Suppressor macrophage (primary cell): Measurements from ENCODE around the gene CNGA3.
"Not testable (repeated sequence)": the region's sequence is repeated elsewhere in the genome, so short reads cannot be mapped to it uniquely, and the experiment has no call there.

Experiments used
- DNase-seq, 4 experiments: peaks; one replicate each; pipeline ENCODE4 v3.0.0-alpha.2; 2020 to 2022

Gene CNGA3

DNA sequence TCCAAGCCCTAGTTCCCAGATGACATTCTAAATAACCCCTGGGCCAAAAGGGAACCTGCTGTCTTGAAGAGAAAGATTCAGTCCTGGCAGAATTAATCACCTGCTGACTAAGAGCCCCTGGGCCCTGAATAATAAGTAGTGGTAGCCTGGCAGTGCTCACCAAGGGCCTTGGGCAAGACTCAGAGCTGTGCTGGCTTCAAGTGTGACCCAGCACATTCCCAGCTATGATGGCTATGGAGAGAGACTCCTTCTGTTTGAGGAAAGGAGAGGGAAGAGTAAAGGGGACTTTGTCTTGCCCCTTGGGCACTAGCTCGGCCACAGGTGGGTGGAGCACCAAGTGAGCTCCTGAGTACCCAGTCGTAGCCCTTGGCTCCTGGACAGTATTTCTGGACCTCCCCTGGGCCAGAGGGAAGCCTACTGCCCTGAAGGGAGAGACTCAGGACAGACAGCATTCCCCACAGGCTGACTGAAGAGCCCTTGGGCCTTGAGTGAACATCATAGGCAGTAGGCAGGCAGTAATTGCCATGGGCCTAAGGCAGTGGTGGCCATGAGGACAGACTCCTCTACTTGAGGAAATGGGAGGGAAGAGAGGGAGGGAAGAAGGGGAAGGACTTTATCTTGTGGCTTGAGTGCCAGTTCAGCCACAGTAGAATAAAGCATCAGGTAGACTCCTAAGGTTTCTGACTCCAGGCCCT lies 58.4 kb downstream of the CNGA3 start:
- DNase-seq: no peak

DNA sequence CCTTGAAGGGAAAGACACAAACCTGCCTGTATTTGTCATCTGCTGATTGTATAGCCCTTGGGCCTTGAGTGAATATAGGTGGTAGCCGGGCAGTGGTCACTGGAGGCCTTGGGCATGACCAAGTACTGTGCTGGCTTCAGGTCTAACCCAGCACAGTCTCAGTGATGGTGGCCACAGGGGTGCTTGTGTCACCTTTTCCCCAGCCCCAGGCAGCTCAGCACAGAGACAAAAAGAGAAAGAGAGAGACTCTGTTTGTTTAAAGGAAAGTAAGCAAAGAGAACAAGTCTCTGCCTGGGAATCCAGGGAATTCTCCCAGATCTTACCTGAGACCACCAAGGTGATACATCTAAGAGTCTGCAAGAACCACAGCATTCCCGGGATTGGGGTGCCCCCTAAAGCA lies 59.0 kb downstream of the CNGA3 start:
- no peak for DNase-seq

DNA sequence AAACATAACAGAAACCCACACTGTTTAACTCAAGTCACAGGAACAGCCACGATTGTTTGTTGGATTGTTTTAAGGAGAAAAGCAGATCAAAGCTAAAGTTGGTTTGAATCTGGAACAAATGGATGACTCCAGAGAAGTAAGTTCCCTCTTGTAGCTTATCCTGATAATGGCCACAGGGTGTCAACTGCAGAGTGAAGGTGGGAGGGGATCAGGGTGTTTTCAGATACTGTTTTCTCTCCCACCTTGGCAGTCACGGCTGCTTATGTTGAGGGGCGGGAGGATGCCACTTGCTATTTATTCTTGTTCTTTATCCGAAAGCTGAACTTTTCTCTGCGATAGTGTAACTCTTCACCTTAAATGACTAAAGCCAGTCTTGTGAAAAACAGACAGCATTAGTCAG lies 61.9 kb downstream of the CNGA3 start:
- peak in 1 of 4 experiments; percentile 11 for DNase-seq

DNA sequence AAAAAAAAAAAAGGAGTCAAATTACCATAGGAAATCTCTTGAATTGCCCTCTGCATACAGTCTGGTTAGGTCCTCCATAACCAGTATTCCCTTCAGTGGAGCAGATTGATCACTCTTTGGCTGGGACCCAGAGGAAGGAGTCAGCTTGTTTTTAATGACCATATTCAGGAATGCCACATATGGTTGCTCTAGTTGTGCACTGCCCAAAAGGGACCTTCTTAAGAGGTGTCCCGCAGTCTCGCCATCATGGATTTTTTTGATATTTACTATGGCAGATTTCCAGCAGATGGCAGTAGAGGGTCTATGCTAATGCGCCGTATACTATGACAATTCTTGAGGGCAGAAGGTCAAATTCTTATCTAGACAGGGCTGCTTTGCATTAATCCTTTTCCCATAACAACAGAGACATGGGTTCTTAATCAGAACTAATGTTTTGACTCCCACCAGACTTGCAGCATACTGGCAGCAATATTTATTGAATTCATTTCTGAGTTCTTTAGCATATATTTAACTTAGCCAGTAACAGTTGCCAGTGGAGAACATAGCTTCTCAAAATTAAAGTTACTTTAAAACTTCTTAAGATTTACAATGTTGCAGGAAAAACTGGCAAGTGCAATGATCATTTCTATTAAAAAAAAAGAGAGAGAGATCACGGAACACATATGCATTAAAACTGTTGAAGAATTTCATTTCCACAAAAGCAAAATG lies 66.6 kb downstream of the CNGA3 start:
- peak; percentile 82 to 93 (median 88) for DNase-seq

DNA sequence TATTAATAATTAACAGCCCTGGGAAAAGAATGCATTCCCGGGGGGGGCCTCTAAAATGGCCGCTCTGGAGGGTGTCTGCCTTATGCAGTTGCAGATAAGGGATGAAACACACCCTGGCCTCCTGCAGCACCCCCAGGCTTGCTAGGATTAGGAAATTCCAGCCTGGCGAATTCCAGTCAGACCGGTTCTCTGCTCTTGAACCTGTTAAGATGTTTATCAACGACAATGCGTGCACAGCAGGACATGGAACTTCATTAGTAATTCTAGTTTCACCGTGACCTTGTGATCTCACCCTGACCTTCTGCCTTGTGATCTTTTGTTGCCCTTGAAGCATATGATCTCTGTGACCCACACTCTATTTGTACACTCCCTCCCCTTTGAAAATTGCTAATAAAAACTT lies 68.0 kb downstream of the CNGA3 start:
- DNase-seq: not testable (repeated sequence)

DNA sequence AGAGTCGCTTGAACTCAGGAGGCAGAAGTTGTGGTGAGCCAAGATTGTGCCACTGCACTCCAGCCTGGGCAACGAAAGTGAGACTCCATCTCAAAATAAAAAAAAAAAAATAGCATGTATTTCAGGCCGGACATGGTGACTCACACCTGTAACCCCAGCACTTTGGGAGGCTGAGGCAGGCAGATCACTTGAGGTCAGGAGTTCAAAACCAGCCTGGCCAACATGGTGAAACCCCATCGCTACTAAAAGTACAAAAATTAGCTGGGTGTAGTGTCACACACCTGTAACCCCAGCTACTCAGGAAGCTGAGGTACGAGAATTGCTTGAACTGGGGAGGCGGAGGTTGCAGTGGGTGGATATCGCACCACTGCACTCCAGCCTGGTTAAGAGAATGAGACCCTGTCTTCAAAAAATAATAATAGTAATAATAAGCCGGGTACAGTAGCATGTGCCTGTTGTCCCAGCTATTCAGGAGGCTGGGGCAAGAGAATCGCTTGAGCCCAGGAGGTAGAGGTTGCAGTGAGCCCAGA lies 69.5 kb downstream of the CNGA3 start:
- not testable (repeated sequence) for DNase-seq

DNA sequence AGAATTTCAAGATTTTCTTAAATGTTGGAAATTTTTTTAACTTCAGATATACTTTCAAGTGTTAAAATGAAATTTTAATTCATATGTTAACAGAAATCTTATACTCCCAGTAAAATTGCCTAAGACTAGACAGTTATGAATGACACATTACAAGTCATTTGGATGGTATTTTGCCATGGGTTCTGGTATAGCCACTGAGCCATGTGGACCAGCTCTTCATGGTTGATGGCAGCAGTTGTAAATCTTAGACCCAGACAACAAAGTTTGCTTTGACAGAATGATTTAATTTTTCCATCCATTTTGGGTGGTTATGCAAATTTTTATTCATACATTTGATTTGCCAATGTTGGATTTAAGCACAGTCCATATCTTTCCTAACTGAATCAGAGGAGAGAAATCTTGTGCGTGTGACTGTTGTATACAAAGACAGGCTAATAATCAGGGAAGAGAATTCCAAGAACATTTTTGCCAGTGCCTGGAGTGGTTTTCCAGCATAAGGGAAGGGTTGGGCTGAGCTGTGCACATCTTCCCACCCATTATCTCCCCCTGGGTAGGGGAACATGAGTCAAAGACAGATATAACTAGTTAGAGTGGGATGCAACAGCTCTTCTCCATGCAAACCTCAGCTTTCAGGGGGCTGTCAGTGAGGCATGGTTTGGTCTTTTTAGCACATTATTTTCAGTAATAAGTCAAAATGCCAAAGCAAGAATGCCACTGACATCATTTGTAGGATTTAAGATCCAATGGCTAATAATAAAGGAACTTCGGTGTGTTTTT lies 70.3 kb downstream of the CNGA3 start:
- DNase-seq: no peak

DNA sequence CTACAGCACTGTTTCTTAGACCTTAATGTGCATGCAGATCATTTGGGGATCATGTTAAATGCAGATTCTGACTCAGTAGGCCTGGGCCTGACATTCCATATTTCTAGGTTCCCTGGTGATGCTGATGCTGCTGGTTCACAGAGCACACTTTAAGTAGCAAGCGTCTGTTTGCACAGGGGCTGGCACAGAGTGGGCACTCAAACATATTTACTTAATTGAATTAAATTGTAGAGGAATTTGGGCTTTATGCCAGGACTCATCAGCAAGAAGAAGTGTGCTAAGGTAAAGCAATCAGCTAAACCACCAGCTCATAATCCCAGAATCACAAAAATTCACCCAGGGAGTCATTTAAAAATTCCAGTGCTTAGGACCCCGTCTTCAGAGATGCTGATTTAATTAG lies 73.3 kb downstream of the CNGA3 start:
- DNase-seq: no peak

DNA sequence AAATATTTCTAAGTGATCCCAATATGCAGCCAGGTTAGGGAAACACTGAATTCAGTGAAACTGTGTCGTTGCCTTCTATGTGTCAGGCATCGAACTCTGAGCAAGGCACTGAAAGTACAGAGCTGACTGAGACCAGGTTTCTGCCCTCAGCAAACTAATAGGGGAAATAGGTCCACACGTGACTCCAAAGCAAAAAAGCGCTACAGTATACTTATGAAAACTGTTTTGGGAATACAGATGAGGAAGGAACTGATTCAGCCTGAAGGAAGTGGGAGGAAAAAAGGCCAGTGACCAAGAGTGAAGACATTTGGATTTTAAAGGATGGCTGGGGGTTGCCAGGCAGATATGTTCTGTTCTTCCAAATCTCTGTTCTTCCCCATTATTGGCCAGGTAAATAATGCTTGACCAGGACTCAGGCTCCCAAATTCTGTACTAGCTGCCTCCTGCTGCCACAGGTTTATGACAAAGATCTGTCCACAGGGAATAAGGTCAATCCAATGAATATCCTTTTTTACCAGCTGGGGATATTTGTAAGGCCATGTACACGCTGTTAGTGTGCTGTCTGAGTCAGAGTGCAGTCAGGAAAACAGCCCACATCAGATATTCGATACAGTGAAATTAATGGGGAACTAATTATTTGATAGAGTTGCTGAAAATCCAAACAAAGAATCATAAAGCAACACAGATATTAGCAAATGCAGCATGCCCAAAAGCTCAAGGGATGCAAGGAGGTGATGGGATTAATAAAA lies 73.9 kb downstream of the CNGA3 start:
- peak in 3 of 4 experiments; percentile 7 to 72 (median 44) for DNase-seq

DNA sequence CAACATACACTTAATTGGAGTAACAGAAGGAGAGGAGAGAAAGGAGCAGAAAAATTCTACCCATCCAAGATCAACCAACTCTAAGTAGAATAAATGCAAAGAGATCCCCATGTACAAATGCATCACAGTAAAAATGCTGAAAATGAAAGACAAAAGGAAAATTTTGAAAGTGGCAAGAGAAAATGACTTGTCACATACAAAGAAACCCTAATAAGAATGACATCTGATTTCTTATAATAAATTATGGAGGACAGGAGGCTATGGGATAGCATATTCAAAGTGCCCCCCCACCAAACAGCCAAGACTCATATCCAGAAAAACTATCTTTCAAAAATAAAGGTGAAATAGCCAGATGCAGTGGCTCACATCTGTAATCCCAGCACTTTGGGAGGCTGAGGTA lies 76.2 kb downstream of the CNGA3 start:
- no peak for DNase-seq

DNA sequence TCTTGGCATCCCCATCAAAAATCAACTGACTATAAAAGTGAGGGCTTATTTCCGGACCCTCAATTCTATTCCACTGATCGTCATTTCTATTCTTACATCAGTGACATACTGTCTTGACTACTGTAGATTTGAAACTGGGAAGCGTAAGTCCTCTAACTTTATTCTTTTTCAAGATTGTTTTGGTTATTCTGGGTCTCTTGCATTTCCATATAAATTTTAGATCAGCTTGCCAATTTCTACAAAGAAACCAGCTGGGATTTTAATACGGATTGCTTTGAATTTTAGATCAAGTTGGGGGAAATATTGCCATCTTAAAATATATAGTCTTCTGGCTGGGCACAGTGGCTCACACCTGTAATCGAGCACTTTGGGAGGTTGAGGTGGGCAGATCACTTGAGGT lies 80.5 kb downstream of the CNGA3 start:
- DNase-seq: no peak

DNA sequence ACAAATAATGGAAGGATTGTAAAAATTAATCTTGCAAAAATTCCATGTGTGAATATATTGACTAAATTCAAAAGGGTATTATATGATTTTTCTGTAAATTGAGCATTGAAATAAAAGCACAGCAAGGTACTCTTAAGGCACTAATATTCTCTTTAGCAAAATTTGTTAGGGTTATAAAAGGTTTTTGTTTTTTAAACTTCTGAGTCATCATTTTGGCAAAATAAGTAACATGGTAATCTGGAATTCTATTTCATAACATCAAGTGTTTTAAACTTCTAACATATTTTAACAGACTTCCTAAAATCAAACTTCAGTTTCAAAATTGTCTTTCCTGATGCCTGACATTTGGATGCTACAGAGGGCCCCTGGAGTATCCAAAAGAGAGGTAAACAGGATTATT lies 85.9 kb downstream of the CNGA3 start:
- DNase-seq: no peak

DNA sequence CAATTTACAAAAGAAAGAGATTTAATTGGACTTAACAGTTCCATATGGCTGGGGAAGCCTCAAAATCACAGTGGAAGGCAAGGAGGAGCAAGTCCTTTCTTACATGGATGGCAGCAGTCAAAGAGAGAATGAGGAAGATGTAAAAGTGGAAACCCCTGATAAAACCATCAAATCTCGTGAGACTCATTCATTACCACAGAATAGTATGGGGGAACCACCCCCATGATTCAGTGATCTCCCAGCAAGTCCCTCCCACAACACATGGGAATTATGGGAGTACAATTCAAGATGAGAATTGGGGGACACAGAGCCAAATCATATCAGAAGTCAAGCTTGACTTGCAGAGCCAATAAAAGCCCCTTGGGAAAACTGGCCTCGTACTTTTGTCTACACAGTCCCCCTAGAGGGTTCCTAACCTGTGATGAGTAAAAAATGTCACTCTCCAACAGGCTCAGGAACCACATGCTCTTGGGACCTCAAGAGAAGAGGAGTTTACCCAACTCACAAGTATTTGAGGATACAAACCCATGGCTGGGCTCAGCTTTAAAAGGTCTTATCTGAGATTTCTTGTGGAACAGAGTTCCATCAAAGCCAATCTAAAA lies 87.2 kb downstream of the CNGA3 start:
- no peak for DNase-seq

DNA sequence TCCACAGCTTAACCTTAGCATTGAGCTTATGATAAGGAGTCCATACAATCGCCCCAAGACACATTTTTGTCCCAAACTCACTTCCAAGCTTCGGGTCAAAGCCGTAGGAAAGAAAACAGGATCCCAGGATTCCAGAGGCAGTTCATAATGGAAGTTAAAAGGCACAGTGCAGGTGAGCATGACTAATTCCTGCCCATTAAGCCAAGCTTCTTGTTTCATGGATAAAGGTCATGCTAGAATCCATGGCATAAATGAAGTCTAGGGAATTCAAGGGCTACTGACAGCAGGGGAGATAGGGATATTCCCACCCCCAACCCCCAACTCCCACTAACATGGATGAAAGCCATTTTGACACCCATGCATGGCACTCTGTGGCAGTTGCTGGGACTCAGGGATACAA lies 88.2 kb downstream of the CNGA3 start:
- no peak for DNase-seq

DNA sequence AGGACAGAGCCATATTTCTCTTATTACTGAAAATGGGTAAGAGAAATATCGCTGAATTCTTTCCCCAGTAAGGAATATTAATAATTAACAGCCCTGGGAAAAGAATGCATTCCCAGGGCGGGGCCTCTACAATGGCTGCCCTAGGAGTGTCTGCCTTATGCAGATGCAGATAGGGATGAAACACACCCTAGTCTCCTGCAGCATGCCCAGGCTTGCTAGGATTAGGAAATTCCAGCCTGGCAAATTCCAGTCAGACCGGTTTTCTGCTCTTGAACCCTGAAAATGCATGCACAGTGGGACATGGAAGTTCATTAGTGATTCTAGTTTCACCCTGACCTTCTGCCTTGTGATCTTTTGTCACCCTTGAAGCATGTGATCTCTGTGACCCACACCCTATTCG lies 89.4 kb downstream of the CNGA3 start:
- not testable (repeated sequence) for DNase-seq

DNA sequence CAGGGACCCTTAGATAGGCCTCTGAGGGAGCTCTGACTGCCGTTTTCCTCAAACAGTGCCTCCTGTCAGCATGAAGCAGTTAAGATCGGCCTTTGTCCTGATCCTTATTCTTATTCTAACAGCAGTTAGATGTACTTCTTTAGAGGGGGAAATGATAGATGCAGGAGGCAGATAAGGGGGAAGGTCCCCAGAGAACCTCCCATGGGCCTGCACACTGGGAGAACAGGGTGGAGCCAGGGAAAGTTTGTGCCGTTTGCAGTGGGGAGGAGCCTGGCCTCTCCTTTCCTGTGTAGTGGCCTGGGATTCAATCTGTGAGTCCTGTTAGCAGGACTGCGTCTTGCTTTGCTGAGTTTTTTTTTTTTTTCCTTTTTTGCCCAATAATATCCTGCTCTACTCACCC lies 90.5 kb downstream of the CNGA3 start:
- DNase-seq: no peak

DNA sequence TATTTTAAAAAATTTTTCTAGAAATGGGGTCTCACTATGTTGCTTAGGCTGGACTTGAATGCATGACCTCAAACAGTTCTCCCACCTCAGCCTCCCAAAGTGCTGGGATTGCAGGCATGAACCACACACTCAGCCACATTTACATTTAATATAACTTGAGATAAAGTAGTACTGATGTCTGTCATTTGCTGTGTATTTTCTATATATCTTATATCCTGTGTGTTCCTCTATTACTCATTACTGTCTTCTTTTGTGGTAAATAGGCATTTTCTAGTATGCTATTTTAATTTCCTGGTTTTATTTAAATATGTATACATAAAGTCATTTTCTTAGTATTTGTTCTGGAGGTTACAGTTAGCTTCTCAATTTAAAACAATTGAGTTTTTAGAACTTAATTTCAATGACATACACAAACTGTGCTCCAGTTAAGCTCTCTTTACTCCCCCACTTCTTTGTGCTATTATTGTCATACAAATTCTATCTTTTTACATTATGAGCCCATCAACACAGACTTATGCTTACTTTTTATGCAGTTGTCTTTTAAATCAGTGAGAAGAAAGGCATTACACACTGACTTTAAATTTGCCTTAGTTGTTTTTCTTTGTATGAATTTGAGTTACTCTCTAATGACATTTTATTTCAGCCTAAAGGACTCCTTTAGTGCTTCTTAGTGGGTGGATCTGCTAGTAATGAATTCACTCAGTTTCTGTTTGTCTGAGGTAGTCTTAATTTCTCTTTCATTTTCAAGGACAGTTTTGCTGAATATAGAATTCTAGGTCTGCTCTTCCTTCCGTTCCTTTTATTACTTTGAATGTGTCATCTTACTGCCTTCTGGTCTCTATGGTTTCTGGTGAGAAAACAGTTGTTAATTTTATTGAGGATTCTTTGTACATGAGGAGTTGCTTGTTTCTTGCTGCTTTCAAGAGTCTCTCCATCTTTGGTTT lies 92.2 kb downstream of the CNGA3 start:
- no peak for DNase-seq

DNA sequence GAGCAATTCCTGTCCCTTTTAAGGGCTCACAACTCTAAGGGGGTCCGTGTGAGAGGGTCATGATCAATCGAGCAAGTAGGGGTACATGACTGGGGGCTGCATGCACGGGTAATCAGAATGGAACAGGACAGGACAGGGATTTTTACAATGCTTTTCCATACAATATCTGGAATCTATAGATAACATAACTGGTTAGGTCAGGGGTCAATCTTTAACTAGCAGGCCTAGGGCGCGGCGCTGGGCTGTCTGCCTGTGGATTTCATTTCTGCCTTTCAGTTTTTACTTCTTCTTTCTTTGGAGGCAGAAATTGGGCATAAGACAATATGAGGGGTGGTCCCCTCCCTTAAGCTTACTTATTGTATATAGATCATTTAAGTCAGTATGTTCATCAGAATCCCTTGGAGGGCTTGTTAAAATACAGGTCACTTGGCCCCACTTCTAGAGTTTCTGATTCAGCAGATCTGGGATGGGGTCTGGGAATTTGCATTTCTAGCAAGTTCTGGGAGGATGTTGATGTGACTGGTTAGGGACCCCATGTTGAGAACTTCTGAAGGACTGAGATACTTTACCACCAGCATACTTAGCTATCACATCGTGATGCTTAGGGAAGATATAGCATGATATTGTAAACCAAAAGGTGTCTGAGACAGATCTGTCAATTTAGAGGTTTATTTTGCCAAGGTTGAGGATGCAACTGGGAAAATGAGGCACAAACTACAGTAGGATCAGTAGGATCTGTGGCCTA lies 95.6 kb downstream of the CNGA3 start:
- no peak for DNase-seq

DNA sequence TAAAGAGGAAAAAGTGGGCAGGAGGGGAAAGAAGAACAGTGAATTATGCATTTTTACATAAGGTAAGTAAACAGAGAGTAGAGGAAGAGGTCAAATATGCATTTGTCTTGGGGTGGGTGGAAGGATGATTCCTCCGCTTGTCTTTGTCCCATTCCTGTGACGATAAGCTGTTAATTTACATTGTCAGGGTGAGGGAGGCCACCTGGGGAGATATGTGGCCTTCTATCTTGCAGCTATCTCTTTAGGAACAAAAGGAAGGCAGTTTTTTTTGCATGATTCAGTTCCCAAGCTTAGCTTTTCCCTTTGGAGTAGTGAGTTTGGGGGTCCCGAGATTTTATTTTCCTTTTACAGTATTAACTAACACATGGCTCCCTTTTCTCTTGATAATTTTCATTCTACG lies 96.2 kb downstream of the CNGA3 start:
- no peak for DNase-seq
